H1 (cell line): Measurements from ENCODE around the gene SIDT1. TPM values are rescaled to one million over a fixed set of nuclear protein-coding genes. Genes with fewer than 3 reads are reported as not detected.
A peak's percentile ranks its signal among the peaks of the same experiment; 100 is the strongest.

Experiments
- ASH2L ChIP-seq: fragments of 200-600, 300-600 bp; sonication (generic); IDR thresholded peaks from one replicate; pipeline ENCODE4 v1.7.1; 2017; ENCODE audit warnings: low read length
- ATF2 ChIP-seq: IDR thresholded peaks from 2 replicates; pipeline ENCODE4 v1.6.1; 2012; ENCODE audit warnings: low read length, inconsistent platforms
- ATF3 ChIP-seq: IDR thresholded peaks from 2 replicates; pipeline ENCODE4 v1.6.1; 2011; ENCODE audit warnings: low read depth, mild to moderate bottlenecking, low read length; ENCODE audit not compliant: insufficient read depth
- BACH1 ChIP-seq: IDR thresholded peaks from 2 replicates; pipeline ENCODE4 v1.6.1; 2012; ENCODE audit warnings: low read length, improper control_type of control experiment
- CREB1 ChIP-seq: IDR thresholded peaks from 2 replicates; pipeline ENCODE4 v1.6.1; 2012; ENCODE audit warnings: inconsistent platforms
- CTCF ChIP-seq, 3 experiments: IDR thresholded peaks; 1 replicate in 2 of 3; 2 replicates in 1 of 3; pipeline versions ENCODE4 v1.5.1 to v1.6.1; 2011; ENCODE audit warnings: low read length in 3 of 3, mild to moderate bottlenecking in 3 of 3, inconsistent platforms in 2 of 3, low read depth in 1 of 3, moderate library complexity in 1 of 3; ENCODE audit not compliant: insufficient read depth in 1 of 3; ENCODE audit errors: control extremely low read depth in 1 of 3
- EP300 ChIP-seq, 2 experiments: IDR thresholded peaks; 1 replicate in 1 of 2; 2 replicates in 1 of 2; pipeline ENCODE4 v1.6.1; 2011 to 2012; ENCODE audit warnings: low read depth in 2 of 2, low read length in 2 of 2, mild to moderate bottlenecking in 2 of 2, borderline replicate concordance in 1 of 2, inconsistent platforms in 1 of 2, moderate library complexity in 1 of 2
- GABPA ChIP-seq: IDR thresholded peaks from 2 replicates; pipeline ENCODE4 v1.6.1; 2011; ENCODE audit warnings: mild to moderate bottlenecking, low read length, moderate library complexity, borderline replicate concordance; ENCODE audit not compliant: insufficient read depth
- JUN ChIP-seq: IDR thresholded peaks from 2 replicates; pipeline ENCODE4 v1.6.1; 2011; ENCODE audit warnings: low read depth, mild to moderate bottlenecking, improper control_type of control experiment, low read length
- JUND ChIP-seq: IDR thresholded peaks from 2 replicates; pipeline ENCODE4 v1.6.1; 2011; ENCODE audit warnings: mild to moderate bottlenecking, improper control_type of control experiment, low read length
- KDM1A ChIP-seq: fragments of 200-600, 300-600 bp; sonication (generic); IDR thresholded peaks from 2 replicates; pipeline ENCODE4 v1.7.1; 2016; ENCODE audit warnings: mild to moderate bottlenecking, low read length, borderline replicate concordance
- KDM4A ChIP-seq: IDR thresholded peaks from one replicate; pipeline ENCODE4 v1.7.1; 2012; ENCODE audit warnings: low read depth, mild to moderate bottlenecking, moderate library complexity, low read length, inconsistent platforms; ENCODE audit not compliant: severe bottlenecking
- PHF8 ChIP-seq: fragments of 200-600 bp; sonication (generic); conservative IDR thresholded peaks from 2 replicates; pipeline ENCODE4 v1.7.1; 2012; ENCODE audit warnings: low read depth, mild to moderate bottlenecking, inconsistent platforms, low read length, moderate library complexity
- POLR2AphosphoS5 ChIP-seq: IDR thresholded peaks from 2 replicates; pipeline ENCODE4 v1.6.1; 2011; ENCODE audit warnings: low read depth, low read length
- RAD21 ChIP-seq, 2 experiments: IDR thresholded peaks in 1 of 2; conservative IDR thresholded peaks in 1 of 2; 2 replicates each; pipeline ENCODE4 v1.6.1; 2011; ENCODE audit warnings: low read depth in 2 of 2, low read length in 2 of 2, improper control_type of control experiment in 1 of 2, inconsistent platforms in 1 of 2, mild to moderate bottlenecking in 1 of 2, moderate library complexity in 1 of 2
- RNF2 ChIP-seq: fragments of 200-900, 300-1000 bp; sonication (generic); IDR thresholded peaks from 2 replicates; pipeline ENCODE4 v1.7.1; 2016; ENCODE audit warnings: borderline replicate concordance, low read depth, mild to moderate bottlenecking, antibody characterized with exemption, low read length; ENCODE audit not compliant: poor library complexity, severe bottlenecking; ENCODE audit errors: missing control alignments
- SIX5 ChIP-seq: IDR thresholded peaks from 2 replicates; pipeline ENCODE4 v1.6.1; 2011; ENCODE audit warnings: mild to moderate bottlenecking, low read depth, low read length
- SP2 ChIP-seq: IDR thresholded peaks from 2 replicates; pipeline ENCODE4 v1.6.1; 2012; ENCODE audit warnings: mild to moderate bottlenecking, low read length, inconsistent platforms
- SP4 ChIP-seq: IDR thresholded peaks from 2 replicates; pipeline ENCODE4 v1.6.1; 2012; ENCODE audit warnings: low read length, inconsistent platforms
- TAF7 ChIP-seq: optimal IDR thresholded peaks from 2 replicates; pipeline ENCODE3; 2011; ENCODE audit warnings: low read depth, mild to moderate bottlenecking, inconsistent platforms, low read length, moderate library complexity, borderline replicate concordance
- ZNF274 ChIP-seq: IDR thresholded peaks from 2 replicates; pipeline ENCODE4 v1.7.0; 2012; ENCODE audit warnings: low read length, borderline replicate concordance; ENCODE audit errors: extremely low read depth
- polyA plus RNA-seq, 7 experiments: library from polyadenylated mRNA; depleted of rRNA in 3 of 7; stranded (reverse) in 5 of 7; unstranded in 2 of 7; fragments of >200 nt in 5 of 7; fragments of 200-250 nt in 2 of 7; gene quantifications; 1 replicate in 5 of 7; 2 replicates in 1 of 7; 4 replicates in 1 of 7; pipeline versions ENCODE4 v1.2.1 to v1.2.3, GENCODE V29; 2011 to 2013; ENCODE audit warnings: missing spikeins in 2 of 7, mixed read lengths in 2 of 7
- total RNA-seq: library from RNA; stranded (reverse); fragmentation: NEBNext Ultra II Directional; extraction: Animal tissue kit (Norgen Biotek cat#: 25700); gene quantifications from 2 replicates; pipeline ENCODE4 v1.2.1, GENCODE V29; 2021

SIDT1 gene
- total and polyA plus RNA-seq, 2 of the 8 experiments (the other 6 are each of a cell fraction or from before 2014, with no cell fraction given): 0.06 TPM; not detected in 1

GRCh38 chr3:113623324-113623723 is 91.0 kb downstream of the SIDT1 start (continued):
- TF ChIP-seq SIX5 (no peak), ATF3 (no peak), SP4 (no peak), SP2 (no peak), PHF8 (no peak), CREB1 (no peak), JUND (no peak), CTCF (IDR thresholded peaks at IDR 0.05; ENCODE audit: control extremely low read depth in 1 of 3, insufficient read depth in 1 of 3, low read depth in 1 of 3, low read length in 3 of 3) (peak; percentile 40 to 62 (median 58)), ASH2L (no peak), EP300 (IDR thresholded peaks at IDR 0.05; ENCODE audit: borderline replicate concordance in 1 of 2, low read depth in 2 of 2, low read length in 2 of 2) (no peak), KDM1A (no peak), BACH1 (no peak), ATF2 (no peak), JUN (no peak), GABPA (no peak), POLR2AphosphoS5 (no peak), RNF2 (no peak), ZNF274 (no peak), KDM4A (no peak), RAD21 (IDR thresholded peaks at IDR 0.05 in 1 of 2, conservative IDR thresholded peaks at IDR 0.05 in 1 of 2; ENCODE audit: low read depth in 2 of 2, low read length in 2 of 2) (peak; percentile 56 to 74; a peak in 3 of 4 replicates), TAF7 (no peak)
